Mucosa of gallbladder (tissue), 1 donor: ENCODE data around the gene RIT2. TPM values are rescaled to one million over a fixed set of nuclear protein-coding genes. Genes with fewer than 3 reads are reported as not detected.
"Not testable (repeated sequence)": the region's sequence is repeated elsewhere in the genome, so short reads cannot be mapped to it uniquely, and the experiment has no call there.

Experiments
- DNase-seq: peaks from one replicate; pipeline ENCODE4 v3.0.0-alpha.2; 2020; ENCODE audit warnings: low spot score
- total RNA-seq: library from RNA; stranded (reverse); gene quantifications from one replicate; pipeline ENCODE4 v1.2.1, GENCODE V29; 2021
- donor health status: DM: no; HTN: no; CAD: no.

The RIT2 gene
- total RNA-seq, 1 donor from 2014 or later = not detected

GRCh38 chr18:42839408-42839807 is 276.1 kb downstream of the RIT2 start:
- DNase-seq = no peak

GRCh38 chr18:42838546-42839145 is 276.8 kb downstream of the RIT2 start:
- DNase-seq = no peak

- DNase-seq = no peak
Measured at GRCh38 chr18:42830936-42831335, 284.5 kb downstream of the RIT2 start.

- no peak for DNase-seq
Measured at GRCh38 chr18:42828881-42829280, 286.6 kb downstream of the RIT2 start.

- no peak for DNase-seq
Measured at GRCh38 chr18:42824178-42824577, 291.3 kb downstream of the RIT2 start.

GRCh38 chr18:42822711-42823110 is 292.8 kb downstream of the RIT2 start:
- no peak for DNase-seq

GRCh38 chr18:42821492-42821891 is 294.0 kb downstream of the RIT2 start:
- DNase-seq = no peak

- DNase-seq = no peak
Measured at GRCh38 chr18:42814618-42815017, 300.9 kb downstream of the RIT2 start.

- no peak for DNase-seq
Measured at GRCh38 chr18:42814184-42814583, 301.3 kb downstream of the RIT2 start.

GRCh38 chr18:42813570-42813969 is 301.9 kb downstream of the RIT2 start:
- DNase-seq = no peak

GRCh38 chr18:42807887-42808286 is 307.6 kb downstream of the RIT2 start:
- no peak for DNase-seq

GRCh38 chr18:42801706-42802105 is 313.8 kb downstream of the RIT2 start:
- no peak for DNase-seq

GRCh38 chr18:42798606-42799170 is 316.8 kb downstream of the RIT2 start:
- no peak for DNase-seq

- DNase-seq = not testable (repeated sequence)
Measured at GRCh38 chr18:42795213-42795789, 320.2 kb downstream of the RIT2 start.

GRCh38 chr18:42792731-42793130 is 322.8 kb downstream of the RIT2 start:
- no peak for DNase-seq

GRCh38 chr18:42784632-42785031 is 330.9 kb downstream of the RIT2 start:
- DNase-seq = no peak

- no peak for DNase-seq
Measured at GRCh38 chr18:42782929-42783328, 332.6 kb downstream of the RIT2 start.

- DNase-seq = no peak
Measured at GRCh38 chr18:42781298-42781815, 334.1 kb downstream of the RIT2 start.

GRCh38 chr18:42780171-42780570 is 335.3 kb downstream of the RIT2 start:
- no peak for DNase-seq

GRCh38 chr18:42778445-42779042 is 336.9 kb downstream of the RIT2 start:
- no peak for DNase-seq

GRCh38 chr18:42778024-42778423 is 337.5 kb downstream of the RIT2 start:
- DNase-seq = no peak

GRCh38 chr18:42773870-42774269 is 341.6 kb downstream of the RIT2 start:
- DNase-seq = no peak

GRCh38 chr18:42771936-42772335 is 343.5 kb downstream of the RIT2 start:
- DNase-seq = no peak
